ENCODE results near the gene ABCC4. TPM values are rescaled to one million over a fixed set of nuclear protein-coding genes. Genes with fewer than 3 reads are reported as not detected.

The ABCC4 gene
- total RNA-seq, 4 donors from 2014 or later, result 15.8 to 26.0 (median 23.8) TPM

- 81 to 86% methylated on average over 3 of the region's 3 CpGs for WGBS, 2 donors (ENCODE audit: low coverage in 1 of 2)
- Histone ChIP-seq H3K36me3 (no peaks in the 10 kb centered on the region), H3K27me3 (no peaks in the 10 kb centered on the region), H3K4me3 (no peak overlapping the region), H3K9me3 (no peaks in the 10 kb centered on the region), H3K4me1 (no peaks in the 10 kb centered on the region), H3K27ac (no peak overlapping the region)
- intact Hi-C loops (cut with DNase I; ENCODE audit: low total_unique reads), result no loop called here
- TF ChIP-seq POLR2A (IDR thresholded peaks at IDR 0.05), result no peak
- no peak for TF ChIP-seq CTCF (IDR thresholded peaks at IDR 0.05)
- TF ChIP-seq POLR2AphosphoS5 (IDR thresholded peaks at IDR 0.05), result no peak
- TF ChIP-seq EP300 (IDR thresholded peaks at IDR 0.05; ENCODE audit: low read depth), result no peak
- in situ Hi-C loops (cut with MboI; ENCODE audit: low pct_ligation_motif_present in 1 of 4, low pct_unique_long_range_greater_than_20kb in 1 of 4, low sequenced_read_pairs in 3 of 4), result no loop called here
- no peak for DNase-seq
These were observed 14.5 kb upstream of the ABCC4 start for GRCh38 chr13:95315752-95316151.

DNA sequence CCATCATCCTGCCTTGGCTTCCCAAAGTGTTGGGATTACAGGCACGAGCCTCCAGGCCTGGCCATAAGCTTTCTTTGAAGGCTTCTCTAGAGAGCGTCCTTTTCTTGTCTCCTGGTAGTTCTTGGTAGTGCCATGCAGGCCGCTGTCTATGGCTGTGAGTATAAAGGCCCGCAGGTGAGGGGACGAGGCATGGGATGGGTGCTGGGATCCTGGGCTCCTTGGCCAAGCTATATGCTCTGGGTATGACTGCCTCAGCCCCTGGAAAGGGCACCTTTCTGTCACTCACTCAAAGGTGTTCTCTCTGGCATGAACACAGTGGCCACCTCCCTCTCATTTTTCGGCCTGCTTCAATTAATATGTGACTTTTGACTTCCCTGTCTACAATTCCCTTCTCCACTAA is 6.3 kb upstream of the ABCC4 start:
- TF ChIP-seq POLR2A (IDR thresholded peaks at IDR 0.05) (no peak), CTCF (IDR thresholded peaks at IDR 0.05) (no peak)
- in situ Hi-C loops (cut with MboI; ENCODE audit: low pct_ligation_motif_present in 1 of 4, low pct_unique_long_range_greater_than_20kb in 1 of 4, low sequenced_read_pairs in 3 of 4), result loop anchor here in 1 of 4 donors (10.0 kb wide), 1 partner anchor 113 kb away; no protein-coding TSS in a partner anchor

GRCh38 chr13:95304453-95304852 is 3.2 kb upstream of the ABCC4 start:
- no peaks in the 10 kb centered on the region for H3K27me3 ChIP-seq
- 43 to 56% methylated on average over 2 of the region's 2 CpGs for WGBS, 2 donors (ENCODE audit: low coverage in 1 of 2)
- H3K4me3 ChIP-seq, result no peak overlapping the region
- peaks cover 0 to 26% (median 11%) of the 10 kb centered on the region in 4 donors for H3K4me1 ChIP-seq
- no peaks in the 10 kb centered on the region for H3K36me3 ChIP-seq
- in situ Hi-C loops (cut with MboI; ENCODE audit: low pct_ligation_motif_present in 1 of 4, low pct_unique_long_range_greater_than_20kb in 1 of 4, low sequenced_read_pairs in 3 of 4), result loop anchor here in 1 of 4 donors (10.0 kb wide), 1 partner anchor 110 kb away; no protein-coding TSS in a partner anchor
- intact Hi-C loops (cut with DNase I; ENCODE audit: low total_unique reads), result no loop called here
- TF ChIP-seq POLR2AphosphoS5 (IDR thresholded peaks at IDR 0.05) (no peak), POLR2A (IDR thresholded peaks at IDR 0.05) (no peak), EP300 (IDR thresholded peaks at IDR 0.05; ENCODE audit: low read depth) (no peak), CTCF (IDR thresholded peaks at IDR 0.05) (no peak)
- no peaks in the 10 kb centered on the region for H3K9me3 ChIP-seq
- H3K27ac ChIP-seq, result no peak overlapping the region
- no peak for DNase-seq

More for the DNA sequence above, 6.3 kb upstream of the ABCC4 start:
- WGBS, 2 donors (ENCODE audit: low coverage in 1 of 2), result 78 to 86% methylated on average over 1 to 6 of the region's 6 CpGs
- Histone ChIP-seq H3K27ac (no peak overlapping the region), H3K4me3 (no peak overlapping the region), H3K36me3 (no peaks in the 10 kb centered on the region), H3K27me3 (no peaks in the 10 kb centered on the region), H3K4me1 (peaks cover 0 to 5% (median 0%) of the 10 kb centered on the region in 4 donors), H3K9me3 (no peaks in the 10 kb centered on the region)
- no peak for DNase-seq
- intact Hi-C loops (cut with DNase I; ENCODE audit: low total_unique reads), result no loop called here

- Histone ChIP-seq H3K9me3 (no peaks in the 10 kb centered on the region), H3K36me3 (no peaks in the 10 kb centered on the region), H3K4me1 (peaks cover 0 to 47% (median 26%) of the 10 kb centered on the region in 4 donors), H3K4me3 (peak overlapping the region; percentile 35 to 89 (median 70)), H3K27me3 (no peaks in the 10 kb centered on the region), H3K27ac (peak overlapping the region; percentile 84 to 87 (median 85))
- in situ Hi-C loops (cut with MboI; ENCODE audit: low pct_ligation_motif_present in 1 of 4, low pct_unique_long_range_greater_than_20kb in 1 of 4, low sequenced_read_pairs in 3 of 4), result loop anchor here in 1 of 4 donors (10.0 kb wide), 1 partner anchor 107 kb away; no protein-coding TSS in a partner anchor
- intact Hi-C loops (cut with DNase I; ENCODE audit: low total_unique reads), result no loop called here
- no peak for DNase-seq
- WGBS, 2 donors (ENCODE audit: low coverage in 1 of 2), result 15 to 60% methylated on average over 4 to 13 of the region's 13 CpGs
- TF ChIP-seq CTCF (IDR thresholded peaks at IDR 0.05) (no peak), EP300 (IDR thresholded peaks at IDR 0.05; ENCODE audit: low read depth) (no peak), POLR2AphosphoS5 (IDR thresholded peaks at IDR 0.05) (no peak)
These were observed 730 bp upstream of the ABCC4 start for GRCh38 chr13:95301968-95302393.

Measured in transverse colon (tissue), 4 donors.